HG02943 (cell line): ENCODE data around the gene KCNA1.

Experiments
- ATAC-seq: cut with Tn5 transposase; IDR thresholded peaks from one replicate; pipeline ENCODE4 v1.9.1; 2021; ENCODE audit warnings: mild to moderate bottlenecking, low read depth, moderate library complexity; ENCODE audit not compliant: unreplicated experiment

KCNA1 gene

DNA sequence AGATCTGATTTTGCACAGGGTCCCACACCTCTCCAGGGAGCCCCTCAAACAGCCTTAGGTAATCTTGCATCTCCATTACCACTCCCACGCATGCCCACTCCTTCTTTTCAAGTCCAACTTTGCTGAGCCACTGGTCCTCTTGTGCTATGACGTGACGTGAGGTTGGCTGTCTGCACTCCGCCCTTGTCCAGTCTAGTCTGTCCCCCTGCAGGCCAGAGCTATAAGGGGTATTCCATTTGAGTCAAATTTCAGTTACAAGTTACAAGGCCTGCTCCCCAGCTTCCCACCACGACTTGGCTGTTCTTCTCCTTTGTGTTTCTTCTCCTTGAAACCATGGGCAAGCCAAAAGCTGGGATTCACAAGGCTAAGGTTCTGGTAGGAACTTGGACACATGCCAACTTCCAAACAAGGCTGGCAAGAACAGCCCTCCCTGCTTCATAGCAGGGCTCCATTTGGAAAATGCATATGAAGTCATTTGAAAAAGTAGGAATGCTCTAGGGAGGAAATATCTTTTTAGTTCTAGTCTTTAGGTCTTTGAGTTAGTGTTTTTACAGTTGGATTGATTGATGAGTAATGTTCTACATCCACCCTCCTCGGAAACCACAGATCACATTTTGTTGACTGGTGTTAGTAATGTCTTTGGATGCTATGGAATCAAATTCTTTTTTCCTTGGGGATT lies 49.1 kb downstream of the KCNA1 start:
- no peak for ATAC-seq

DNA sequence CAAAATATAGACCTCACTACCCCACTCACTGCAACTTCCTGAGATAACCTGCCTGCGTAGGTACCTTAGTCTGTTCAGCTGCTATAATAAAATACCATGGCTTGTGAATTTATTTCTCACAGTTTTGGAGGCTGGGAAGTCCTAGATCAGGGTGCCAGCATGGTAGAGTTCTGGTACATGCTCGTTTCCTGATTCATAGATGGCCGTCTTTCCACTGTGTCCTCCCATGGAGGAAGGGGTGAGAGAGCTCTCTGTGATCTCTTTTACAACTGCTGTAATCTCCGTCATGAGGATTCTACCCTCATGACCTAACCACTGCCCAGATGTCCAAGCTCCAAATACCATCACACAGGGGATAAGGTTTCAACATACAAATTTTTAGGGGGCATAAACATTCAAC lies 49.7 kb downstream of the KCNA1 start:
- ATAC-seq = no peak

DNA sequence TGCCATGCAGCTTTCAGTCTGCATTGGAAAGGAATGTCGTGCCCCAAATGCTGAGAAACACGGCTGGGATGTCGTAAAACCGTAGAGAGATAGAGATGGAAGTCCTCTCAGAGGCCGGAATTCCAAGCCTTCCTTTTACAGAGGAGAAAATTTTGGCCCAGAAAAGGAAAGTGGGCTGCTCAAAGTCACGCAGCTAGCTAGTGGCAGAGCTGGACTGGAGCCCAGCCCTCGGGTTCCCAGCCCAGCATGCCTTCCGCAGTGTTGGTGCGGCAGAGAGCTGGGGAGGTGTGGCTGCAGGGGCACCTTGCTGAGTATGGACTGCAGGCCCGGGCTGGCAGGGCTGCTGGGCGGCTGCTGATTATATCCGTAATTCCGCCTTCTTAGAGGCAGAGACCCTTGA lies 50.3 kb downstream of the KCNA1 start:
- ATAC-seq = no peak

DNA sequence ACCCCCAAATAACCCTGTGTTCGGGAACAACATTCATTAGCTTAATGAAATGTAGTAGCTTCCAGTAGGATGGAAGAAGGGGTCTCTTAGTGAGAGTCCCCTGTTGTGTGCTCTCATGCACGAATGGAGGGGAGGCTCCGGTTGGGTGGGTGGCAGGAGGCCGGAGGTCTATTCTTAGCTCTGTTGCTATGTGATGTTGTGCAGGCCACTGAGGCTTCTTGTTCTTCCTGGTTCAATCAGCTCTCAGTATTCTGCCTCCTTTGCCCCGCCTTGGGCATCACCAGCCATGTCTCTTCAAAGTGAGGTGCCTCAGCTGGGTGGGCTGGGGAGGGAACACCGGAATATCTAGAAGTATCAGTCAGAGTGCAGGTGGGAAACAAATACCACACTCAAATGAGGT lies 50.8 kb downstream of the KCNA1 start:
- ATAC-seq = no peak

DNA sequence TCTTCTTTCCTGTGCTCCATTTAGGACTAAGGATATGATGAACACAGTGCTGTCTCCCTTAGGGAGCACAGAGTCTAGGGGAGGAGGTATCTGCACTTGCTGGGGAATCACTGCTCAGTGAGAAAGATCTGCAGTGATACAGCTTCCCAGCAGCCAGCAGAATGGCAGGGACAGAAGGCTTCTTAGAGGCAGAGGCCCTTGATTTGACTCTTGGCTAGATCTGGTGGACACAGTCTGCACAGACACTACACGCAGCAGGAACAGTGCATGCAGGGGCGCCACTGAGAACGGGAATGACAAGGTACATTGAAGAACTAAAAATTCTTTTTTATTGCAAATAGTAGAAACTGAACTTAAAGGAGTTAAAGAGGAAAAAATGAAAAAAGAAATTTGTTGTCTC lies 51.6 kb downstream of the KCNA1 start:
- no peak for ATAC-seq

DNA sequence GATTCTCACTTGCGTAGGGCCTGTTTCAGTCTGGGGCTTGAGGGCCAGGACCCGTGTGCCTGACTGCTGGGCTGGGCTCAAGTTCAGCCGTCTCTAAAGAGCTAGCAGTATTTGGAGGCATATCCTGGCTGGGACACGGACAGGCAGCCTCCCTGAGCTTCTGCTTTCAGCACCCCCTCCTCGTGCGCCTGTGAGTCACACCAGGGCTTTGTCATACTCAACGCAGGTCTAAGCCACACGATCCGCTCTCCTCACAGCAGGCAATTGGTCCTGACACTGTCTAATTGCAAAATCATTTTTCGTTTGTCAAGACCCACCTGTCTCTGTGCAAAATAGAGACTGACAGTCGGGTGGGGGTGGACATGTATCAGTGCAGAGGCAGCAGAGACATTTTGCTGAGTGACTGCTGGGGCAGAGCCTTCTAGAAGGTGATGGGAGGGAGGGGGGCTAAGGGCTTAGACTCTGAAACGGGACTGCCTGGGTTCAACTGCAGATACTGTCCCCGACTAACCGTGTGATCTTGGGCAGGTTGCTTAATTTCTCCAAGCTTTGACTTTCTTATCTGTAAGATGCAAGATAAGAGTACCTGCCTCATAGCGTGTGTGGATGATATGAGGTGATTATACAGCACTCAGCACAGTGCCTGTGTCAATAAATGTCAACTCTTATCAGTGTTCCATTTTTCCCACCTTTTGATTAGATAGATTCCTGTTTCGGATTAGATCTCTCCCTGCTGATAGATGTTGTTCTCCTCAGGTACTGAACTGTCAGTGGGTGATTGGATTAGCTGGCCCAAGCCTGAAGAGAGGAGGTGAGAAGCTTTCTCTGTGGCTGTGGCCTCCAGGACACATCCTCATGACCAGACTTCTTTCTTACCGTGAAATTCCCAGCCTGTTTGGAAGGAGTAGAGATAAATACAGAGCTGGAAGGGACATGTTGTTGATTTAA lies 53.1 kb downstream of the KCNA1 start:
- ATAC-seq = no peak
